Suppressor macrophage treated with lipopolysaccharide for 1 hour (primary cell): ENCODE results near the gene KDSR.

Experiments used
- DNase-seq, 3 donors: peaks; one replicate each; pipeline ENCODE4 v3.0.0-alpha.2; 2020 to 2022

The KDSR gene

GRCh38 chr18:63367053-63367953 lies at the start of gene KDSR:
Gene KDSR, minus strand, starts transcription at chr18:63367206. Its CDS starts 88 bp downstream, at chr18:63367118.
- peak; percentile 98 for DNase-seq

DNA sequence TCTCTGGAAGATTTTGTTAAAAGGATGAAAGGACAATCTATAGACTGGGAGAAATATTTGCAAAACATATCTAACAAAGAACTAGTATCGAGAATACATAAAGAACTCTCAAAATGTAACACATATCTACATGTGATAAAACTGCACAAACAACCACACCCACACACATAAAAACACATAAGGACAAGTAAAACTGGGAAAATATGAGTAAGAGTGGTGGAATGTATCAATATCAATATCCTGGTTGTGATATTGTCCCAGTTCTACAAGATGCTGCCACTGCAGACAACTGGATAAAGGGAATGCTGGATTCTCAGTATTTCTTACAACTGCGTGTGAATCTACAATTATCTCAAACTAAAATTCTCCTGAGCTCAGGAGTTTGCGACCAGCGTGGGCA lies 45.9 kb upstream of the KDSR start:
- DNase-seq = no peak

GRCh38 chr18:63410792-63411191 lies 43.8 kb upstream of the KDSR start:
- DNase-seq = no peak

DNA sequence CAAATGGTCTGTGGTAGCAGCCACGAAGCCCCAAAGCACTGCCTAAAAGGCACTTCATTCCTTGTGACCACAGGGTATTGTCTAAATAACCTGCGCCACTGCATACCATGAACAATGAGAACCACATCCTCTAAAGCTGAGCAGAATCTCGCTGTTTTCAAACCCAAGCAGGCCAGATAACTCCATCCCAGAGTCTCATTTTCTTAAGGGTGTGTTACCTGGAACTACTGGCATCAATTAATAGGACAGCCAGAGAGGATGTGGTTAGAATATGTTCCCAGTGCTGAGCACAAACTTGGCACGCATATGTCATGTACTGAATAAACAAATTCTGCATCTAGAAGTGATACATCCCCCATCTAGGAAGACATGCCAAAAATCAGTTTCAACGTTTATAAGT lies 42.3 kb upstream of the KDSR start:
- DNase-seq = no peak

DNA sequence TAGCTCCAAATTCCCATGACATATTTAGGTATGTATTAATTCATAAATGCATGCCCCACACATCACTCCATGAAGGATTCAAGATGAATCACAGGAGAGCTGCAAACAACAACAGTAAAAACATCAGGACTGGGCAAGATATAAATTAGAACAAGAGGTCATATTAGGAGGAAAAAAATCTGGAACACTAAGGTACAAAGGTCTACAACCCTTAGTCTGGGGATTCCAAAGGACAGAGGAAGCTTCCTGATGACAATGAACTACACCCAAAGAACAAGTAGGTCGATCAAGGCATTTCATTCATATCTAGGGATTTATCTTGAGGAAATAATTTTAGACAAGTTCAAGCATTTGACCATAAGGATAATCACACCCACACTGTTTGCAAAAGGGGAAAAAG lies 40.7 kb upstream of the KDSR start:
- DNase-seq = no peak

GRCh38 chr18:63405986-63406385 lies 39.0 kb upstream of the KDSR start:
- DNase-seq = no peak

GRCh38 chr18:63402246-63403162 lies 35.5 kb upstream of the KDSR start:
- DNase-seq = no peak

- no peak for DNase-seq
These were observed 32.3 kb upstream of the KDSR start for GRCh38 chr18:63399300-63399699.

- DNase-seq = no peak
These were observed 30.3 kb upstream of the KDSR start for GRCh38 chr18:63397349-63397748.

GRCh38 chr18:63395503-63395902 lies 28.5 kb upstream of the KDSR start:
- no peak for DNase-seq

DNA sequence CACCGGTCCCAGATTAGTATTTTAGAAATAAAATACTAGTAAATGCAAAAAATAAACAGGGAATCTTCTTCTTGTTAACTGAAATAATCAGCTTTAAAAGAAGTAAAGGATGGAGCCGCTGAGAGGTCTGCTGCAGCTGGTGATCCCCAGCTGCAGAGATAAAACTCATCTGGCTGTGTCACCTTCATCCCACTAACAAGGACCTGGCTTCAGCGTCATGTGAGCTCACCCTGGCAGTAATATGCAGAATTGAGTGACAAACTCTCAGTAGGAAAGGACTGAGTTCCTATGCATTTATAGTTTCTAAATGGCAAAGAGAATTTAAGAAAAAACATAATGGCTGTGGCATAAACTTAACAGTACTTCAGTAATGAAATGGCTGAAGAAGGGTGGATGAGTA lies 27.9 kb upstream of the KDSR start:
- no peak for DNase-seq

DNA sequence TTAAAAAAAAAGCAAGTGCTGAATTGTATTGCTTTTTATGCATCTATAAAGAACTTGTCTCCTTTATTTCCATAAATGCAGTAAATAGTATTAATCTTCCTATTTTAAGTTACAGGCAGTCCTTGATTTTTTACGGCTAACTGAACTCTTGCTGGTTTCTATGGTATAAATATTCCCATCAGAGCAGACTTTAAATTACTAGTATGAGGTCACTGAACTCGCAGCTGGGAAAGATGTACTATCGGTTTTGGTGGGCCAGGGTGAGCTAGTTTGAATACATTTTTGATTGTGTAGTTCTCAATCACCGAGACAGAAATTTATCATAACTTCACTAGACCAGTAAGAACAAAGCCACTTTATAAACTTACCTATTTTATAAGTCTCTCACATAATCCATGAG lies 20.9 kb upstream of the KDSR start:
- no peak for DNase-seq

GRCh38 chr18:63382843-63383242 lies 15.8 kb upstream of the KDSR start:
- no peak for DNase-seq

- no peak for DNase-seq
These were observed 12.6 kb upstream of the KDSR start for GRCh38 chr18:63379639-63379962.

- DNase-seq = peak in 1 of 3 donors; percentile 8
These were observed 12.1 kb upstream of the KDSR start for GRCh38 chr18:63378919-63379638.

DNA sequence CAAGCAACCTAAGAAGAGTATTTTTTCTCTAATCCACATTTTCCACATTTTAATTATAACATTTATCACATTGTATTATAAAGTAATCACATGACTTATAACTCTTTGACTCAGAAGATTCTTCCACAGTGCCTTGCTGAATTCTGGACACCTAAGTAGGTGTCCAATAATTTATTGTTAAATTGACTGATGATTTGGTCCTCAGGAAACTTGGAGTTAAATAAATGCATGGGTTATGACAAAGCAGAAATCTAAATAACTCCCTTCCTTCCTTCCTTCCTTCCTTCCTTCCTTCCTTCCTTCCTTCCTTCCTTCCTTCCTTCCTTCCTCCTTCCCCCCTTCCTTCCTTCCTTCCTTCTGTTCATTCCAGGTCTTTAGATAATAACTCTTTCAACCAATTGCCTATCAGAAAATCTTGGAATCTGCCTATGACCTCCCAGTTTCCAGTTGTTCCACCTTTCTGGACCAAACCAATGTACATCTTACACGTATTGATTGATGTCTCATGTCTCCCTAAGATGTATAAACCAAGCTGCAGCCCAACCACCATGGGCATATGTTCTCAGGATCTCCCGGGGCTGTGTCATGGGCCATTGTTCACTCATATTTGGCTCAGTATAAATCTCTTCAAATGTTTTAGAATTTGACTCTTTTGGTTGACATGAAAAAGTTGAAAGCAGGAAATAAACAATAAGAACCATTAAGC lies 10.4 kb upstream of the KDSR start:
- DNase-seq = no peak

GRCh38 chr18:63376538-63376937 lies 9.5 kb upstream of the KDSR start:
- peak; percentile 23 to 40 (median 26) for DNase-seq

- DNase-seq = no peak
These were observed 7.5 kb upstream of the KDSR start for GRCh38 chr18:63374540-63374939.

DNA sequence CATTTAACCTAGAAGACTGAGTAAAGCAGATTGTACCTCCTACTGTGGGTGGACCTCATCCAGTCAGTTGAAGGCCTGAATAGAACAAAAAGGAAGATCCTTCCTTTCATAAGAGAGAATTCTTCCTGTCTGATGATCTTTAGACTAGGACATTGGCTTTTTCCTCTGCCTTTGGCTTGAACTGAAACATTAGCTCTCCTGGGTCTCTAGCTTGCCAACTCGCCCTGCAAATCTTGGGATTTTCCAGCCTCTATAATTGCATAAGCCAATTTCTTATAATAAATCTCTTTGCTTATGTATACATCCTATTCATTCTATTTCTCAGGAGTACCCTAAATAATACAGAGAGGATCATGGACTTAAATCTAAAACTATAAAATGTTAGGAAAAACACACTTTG lies 6.2 kb upstream of the KDSR start:
- DNase-seq = no peak

- peak in 2 of 3 donors; percentile 10 to 37 for DNase-seq
These were observed 1.6 kb upstream of the KDSR start for GRCh38 chr18:63368611-63369010.

GRCh38 chr18:63366213-63367052 lies 573 bp downstream of the KDSR start:
- DNase-seq = peak; percentile 67 to 75 (median 70)

- no peak for DNase-seq
These were observed 1.2 kb downstream of the KDSR start for GRCh38 chr18:63365876-63366212.
